Measurements from ENCODE around the gene CDH12. TPM values are rescaled to one million over a fixed set of nuclear protein-coding genes. Genes with fewer than 3 reads are reported as not detected.
A peak's percentile ranks its signal among the peaks of the same experiment; 100 is the strongest.
"Not testable (repeated sequence)": the region's sequence is repeated elsewhere in the genome, so short reads cannot be mapped to it uniquely, and the experiment has no call there.

CDH12 gene
- total and polyA plus RNA-seq, 9 donors, result 0.71 to 4.3 (median 1.1) TPM

DNA sequence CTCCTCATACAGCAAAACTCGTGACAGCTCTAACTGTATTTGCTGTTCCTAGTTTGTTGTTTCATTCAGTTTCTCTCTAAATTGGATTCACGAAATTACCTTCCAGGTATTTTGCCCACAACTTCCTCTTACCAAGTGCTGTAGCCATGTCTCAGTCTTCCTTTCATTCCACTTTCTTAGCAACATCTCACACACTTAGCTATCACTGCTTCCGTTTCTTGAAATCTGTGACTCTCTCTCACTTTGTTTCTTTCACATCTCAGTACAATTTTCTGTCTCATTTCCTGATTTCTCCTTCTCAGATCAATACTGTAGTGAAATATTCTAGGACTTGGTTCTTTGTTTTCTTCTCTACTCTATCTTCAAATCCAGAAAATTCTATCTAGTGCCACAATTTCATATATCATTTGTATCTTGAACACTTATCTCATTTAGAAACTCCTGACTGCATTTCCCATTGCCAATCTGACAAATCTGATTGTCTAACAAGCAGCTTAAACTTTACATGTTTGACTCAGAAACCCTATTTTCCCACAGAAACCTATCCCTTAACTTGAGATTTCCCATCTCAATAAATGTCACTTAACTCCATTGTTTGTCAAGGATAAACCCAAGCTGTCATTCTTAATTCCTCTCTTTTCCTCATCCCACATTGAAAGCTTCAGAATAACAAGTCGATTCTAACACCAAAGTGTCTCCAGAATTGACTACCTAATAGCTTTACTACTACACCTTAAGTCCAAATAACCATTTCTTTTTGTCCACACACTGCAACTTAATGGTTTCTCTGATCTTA, 303.1 kb downstream of the CDH12 start:
- Histone ChIP-seq H3K4me3 (ENCODE audit: low read length) (no peak overlapping the region), H3K27me3 (ENCODE audit: control insufficient read depth, insufficient read depth, low read length) (no peaks in the 10 kb centered on the region), H3K9me3 (replicated peaks; ENCODE audit: control insufficient read depth, low read depth, low read length) (no peaks in the 10 kb centered on the region), H3K4me1 (ENCODE audit: control insufficient read depth, insufficient read depth, low read length) (no peaks in the 10 kb centered on the region), H3K36me3 (ENCODE audit: control insufficient read depth, insufficient read depth, low read length) (no peaks in the 10 kb centered on the region), H3K27ac (ENCODE audit: low read length) (no peak overlapping the region)
- no peak for DNase-seq
- WGBS (ENCODE audit: insufficient coverage), result 78% methylated on average over 3 of the region's 4 CpGs

DNA sequence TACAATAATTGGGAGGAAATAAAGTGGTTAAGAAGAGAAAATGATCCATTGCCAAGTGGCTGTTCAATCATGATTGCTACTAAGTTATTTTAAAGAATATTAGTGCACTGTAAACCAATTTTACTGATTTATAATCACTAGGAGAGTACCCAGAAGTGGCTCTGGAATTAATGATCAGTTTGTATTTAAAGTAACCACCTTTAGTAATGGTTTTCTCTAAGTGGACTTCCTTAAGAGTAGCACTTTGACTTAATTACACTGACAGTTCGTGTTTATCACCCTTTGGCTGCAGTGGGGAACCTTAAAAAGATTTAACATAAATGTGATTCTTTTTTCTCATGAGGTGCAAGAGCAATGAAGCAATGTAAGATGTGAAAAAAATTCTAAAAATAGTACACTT, 310.8 kb downstream of the CDH12 start:
- H3K27me3 ChIP-seq (ENCODE audit: control insufficient read depth, insufficient read depth, low read length), result no peaks in the 10 kb centered on the region
- no peak for DNase-seq
- H3K36me3 ChIP-seq (ENCODE audit: control insufficient read depth, insufficient read depth, low read length), result no peaks in the 10 kb centered on the region
- WGBS (ENCODE audit: insufficient coverage), result no CpG with 5 or more reads among the region's 1 CpG
- H3K4me1 ChIP-seq (ENCODE audit: control insufficient read depth, insufficient read depth, low read length), result peaks cover 2% of the 10 kb centered on the region
- H3K27ac ChIP-seq (ENCODE audit: low read length), result no peak overlapping the region
- H3K4me3 ChIP-seq (ENCODE audit: low read length), result no peak overlapping the region
- peaks cover 2% of the 10 kb centered on the region for H3K9me3 ChIP-seq (replicated peaks; ENCODE audit: control insufficient read depth, low read depth, low read length)

DNA sequence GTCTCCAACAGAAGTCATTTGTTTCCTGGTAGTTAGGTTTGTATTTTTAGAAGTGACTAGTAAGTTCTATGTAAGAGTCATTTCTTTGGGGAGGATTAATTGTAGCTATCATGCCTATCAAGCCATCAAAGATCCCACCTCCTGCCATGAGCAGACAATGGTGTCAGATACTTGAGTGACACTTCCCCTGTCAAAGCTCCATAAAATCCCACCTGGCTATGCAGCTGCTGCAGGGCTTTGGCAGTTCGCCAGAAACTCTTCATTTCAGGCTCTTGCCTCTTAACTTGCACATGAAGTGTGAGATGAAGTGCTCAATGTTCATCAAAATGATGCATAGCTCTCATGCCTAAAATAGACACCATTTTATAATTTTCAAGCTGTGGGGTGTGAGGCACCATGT, 312.1 kb downstream of the CDH12 start:
- no peaks in the 10 kb centered on the region for H3K27me3 ChIP-seq (ENCODE audit: control insufficient read depth, insufficient read depth, low read length)
- WGBS (ENCODE audit: insufficient coverage), result no CpG with 5 or more reads among the region's 1 CpG
- H3K4me1 ChIP-seq (ENCODE audit: control insufficient read depth, insufficient read depth, low read length), result peaks cover 2% of the 10 kb centered on the region
- H3K9me3 ChIP-seq (replicated peaks; ENCODE audit: control insufficient read depth, low read depth, low read length), result peaks cover 2% of the 10 kb centered on the region
- no peak overlapping the region for H3K4me3 ChIP-seq (ENCODE audit: low read length)
- DNase-seq, result peak; percentile 65
- peak overlapping the region; percentile 24 for H3K27ac ChIP-seq (ENCODE audit: low read length)
- H3K36me3 ChIP-seq (ENCODE audit: control insufficient read depth, insufficient read depth, low read length), result no peaks in the 10 kb centered on the region

DNA sequence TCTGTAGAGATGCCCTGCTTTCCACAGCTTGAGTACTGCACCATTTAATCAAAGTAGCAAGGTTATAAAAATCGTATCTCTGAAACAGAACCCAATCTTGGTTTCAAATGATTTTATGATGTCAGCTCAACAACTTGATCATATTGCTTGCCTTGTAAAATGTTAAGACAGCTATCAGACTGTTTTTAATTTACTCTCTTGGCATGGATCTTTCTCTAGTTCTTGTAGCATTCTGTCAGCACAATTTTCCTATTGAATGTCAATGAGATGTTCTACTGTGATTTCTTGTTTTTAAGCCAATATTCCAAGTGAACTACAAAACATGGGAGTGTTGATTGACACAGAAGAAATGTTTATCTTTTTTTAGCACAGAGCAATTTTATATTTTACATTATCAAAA, 313.4 kb downstream of the CDH12 start:
- Histone ChIP-seq H3K36me3 (ENCODE audit: control insufficient read depth, insufficient read depth, low read length) (no peaks in the 10 kb centered on the region), H3K9me3 (replicated peaks; ENCODE audit: control insufficient read depth, low read depth, low read length) (peaks cover 2% of the 10 kb centered on the region), H3K27me3 (ENCODE audit: control insufficient read depth, insufficient read depth, low read length) (no peaks in the 10 kb centered on the region), H3K4me1 (ENCODE audit: control insufficient read depth, insufficient read depth, low read length) (peaks cover 2% of the 10 kb centered on the region), H3K4me3 (ENCODE audit: low read length) (no peak overlapping the region), H3K27ac (ENCODE audit: low read length) (no peak overlapping the region)
- DNase-seq, result no peak
- WGBS (ENCODE audit: insufficient coverage), result no CpG with 5 or more reads among the region's 1 CpG

DNA sequence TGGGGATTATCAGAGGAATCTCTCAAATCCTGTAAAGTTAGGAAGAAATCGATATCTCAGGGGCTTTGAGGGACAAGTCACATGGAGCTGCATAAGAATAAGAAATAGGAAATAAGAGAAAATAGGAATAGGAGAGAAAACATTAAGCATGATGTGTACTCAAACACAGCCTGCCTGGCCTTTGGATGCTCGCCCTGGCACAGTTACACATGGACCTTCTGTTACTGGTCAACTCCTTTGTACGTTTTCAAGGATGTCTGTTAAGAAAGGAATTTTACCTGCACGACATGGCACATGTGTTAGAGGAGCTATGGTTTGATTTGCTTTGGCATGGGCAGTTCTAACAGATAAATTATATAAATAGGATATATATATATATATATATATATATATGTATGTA, 321.2 kb downstream of the CDH12 start:
- Histone ChIP-seq H3K27ac (ENCODE audit: low read length) (no peak overlapping the region), H3K9me3 (replicated peaks; ENCODE audit: control insufficient read depth, low read depth, low read length) (no peaks in the 10 kb centered on the region), H3K4me3 (ENCODE audit: low read length) (no peak overlapping the region), H3K4me1 (ENCODE audit: control insufficient read depth, insufficient read depth, low read length) (no peaks in the 10 kb centered on the region), H3K27me3 (ENCODE audit: control insufficient read depth, insufficient read depth, low read length) (no peaks in the 10 kb centered on the region), H3K36me3 (ENCODE audit: control insufficient read depth, insufficient read depth, low read length) (no peaks in the 10 kb centered on the region)
- 40% methylated on average over 1 of the region's 4 CpGs for WGBS (ENCODE audit: insufficient coverage)
- no peak for DNase-seq

GRCh38 chr5:22521521-22521920, 331.6 kb downstream of the CDH12 start:
- Histone ChIP-seq H3K27me3 (ENCODE audit: control insufficient read depth, insufficient read depth, low read length) (no peaks in the 10 kb centered on the region), H3K27ac (ENCODE audit: low read length) (no peak overlapping the region), H3K9me3 (replicated peaks; ENCODE audit: control insufficient read depth, low read depth, low read length) (peaks cover 2% of the 10 kb centered on the region), H3K4me1 (ENCODE audit: control insufficient read depth, insufficient read depth, low read length) (no peaks in the 10 kb centered on the region), H3K36me3 (ENCODE audit: control insufficient read depth, insufficient read depth, low read length) (no peaks in the 10 kb centered on the region), H3K4me3 (ENCODE audit: low read length) (no peak overlapping the region)
- no CpG with 5 or more reads among the region's 3 CpGs for WGBS (ENCODE audit: insufficient coverage)
- DNase-seq, result no peak

GRCh38 chr5:22516497-22516896, 336.6 kb downstream of the CDH12 start:
- DNase-seq, result not testable (repeated sequence)
- WGBS (ENCODE audit: insufficient coverage), result 92% methylated on average over 2 of the region's 7 CpGs

DNA sequence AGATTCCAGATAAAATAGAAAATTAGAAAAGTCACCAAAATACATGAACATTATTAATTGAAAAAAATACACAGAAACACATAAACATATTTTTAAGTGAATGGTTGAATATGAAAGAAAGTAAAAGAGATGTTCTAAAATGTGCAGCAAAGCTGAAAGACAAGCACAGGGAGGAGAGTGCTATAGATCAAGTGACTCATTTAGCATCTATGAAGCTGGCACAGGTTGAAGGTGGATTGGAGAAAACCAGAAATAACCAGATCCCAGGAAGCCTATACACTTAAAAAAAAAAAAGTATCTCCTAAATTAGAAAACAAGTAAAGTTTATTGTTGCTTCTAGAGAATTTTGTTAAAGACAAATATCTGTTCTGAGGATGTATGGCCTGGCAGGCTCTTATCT, 338.9 kb downstream of the CDH12 start:
- Histone ChIP-seq H3K36me3 (ENCODE audit: control insufficient read depth, insufficient read depth, low read length) (no peaks in the 10 kb centered on the region), H3K4me3 (ENCODE audit: low read length) (no peak overlapping the region), H3K27ac (ENCODE audit: low read length) (no peak overlapping the region), H3K4me1 (ENCODE audit: control insufficient read depth, insufficient read depth, low read length) (no peaks in the 10 kb centered on the region), H3K27me3 (ENCODE audit: control insufficient read depth, insufficient read depth, low read length) (no peaks in the 10 kb centered on the region), H3K9me3 (replicated peaks; ENCODE audit: control insufficient read depth, low read depth, low read length) (no peaks in the 10 kb centered on the region)
- no peak for DNase-seq

More at GRCh38 chr5:22516497-22516896, 336.6 kb downstream of the CDH12 start:
- not testable (repeated sequence) for H3K4me3 ChIP-seq (ENCODE audit: low read length); H3K4me1 ChIP-seq (ENCODE audit: control insufficient read depth, insufficient read depth, low read length); H3K27me3 ChIP-seq (ENCODE audit: control insufficient read depth, insufficient read depth, low read length); H3K9me3 ChIP-seq (replicated peaks; ENCODE audit: control insufficient read depth, low read depth, low read length); H3K27ac ChIP-seq (ENCODE audit: low read length); H3K36me3 ChIP-seq (ENCODE audit: control insufficient read depth, insufficient read depth, low read length)

DNA sequence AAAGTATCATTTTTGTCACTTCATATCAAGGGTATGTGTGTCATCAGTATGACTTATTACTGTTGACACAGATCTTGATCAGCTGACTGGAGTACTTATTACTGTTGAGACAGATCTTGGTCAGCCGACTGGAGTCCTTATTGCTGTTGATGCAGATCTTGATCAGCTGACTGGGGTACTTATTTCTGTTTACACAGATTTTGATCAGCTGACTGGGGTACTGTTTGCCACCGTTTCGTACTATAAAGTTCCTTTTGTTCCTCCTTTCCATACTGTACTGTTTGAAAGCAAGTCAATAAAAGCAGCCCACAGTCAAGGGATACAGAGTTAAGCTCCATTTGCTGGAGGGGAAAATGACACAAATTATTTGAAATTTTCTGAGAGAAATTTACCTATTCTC, 347.3 kb downstream of the CDH12 start:
- Histone ChIP-seq H3K36me3 (ENCODE audit: control insufficient read depth, insufficient read depth, low read length) (no peaks in the 10 kb centered on the region), H3K4me1 (ENCODE audit: control insufficient read depth, insufficient read depth, low read length) (no peaks in the 10 kb centered on the region), H3K9me3 (replicated peaks; ENCODE audit: control insufficient read depth, low read depth, low read length) (no peaks in the 10 kb centered on the region), H3K27me3 (ENCODE audit: control insufficient read depth, insufficient read depth, low read length) (no peaks in the 10 kb centered on the region), H3K4me3 (ENCODE audit: low read length) (no peak overlapping the region), H3K27ac (ENCODE audit: low read length) (no peak overlapping the region)
- DNase-seq, result no peak
- 0% methylated on average over 1 of the region's 3 CpGs for WGBS (ENCODE audit: insufficient coverage)

- no peak overlapping the region for H3K27ac ChIP-seq (ENCODE audit: low read length)
- whole genome bisulfite sequencing (ENCODE audit: insufficient coverage), result no CpG with 5 or more reads among the region's 3 CpGs
- no peaks in the 10 kb centered on the region for H3K27me3 ChIP-seq (ENCODE audit: control insufficient read depth, insufficient read depth, low read length)
- no peaks in the 10 kb centered on the region for H3K9me3 ChIP-seq (replicated peaks; ENCODE audit: control insufficient read depth, low read depth, low read length)
- no peaks in the 10 kb centered on the region for H3K4me1 ChIP-seq (ENCODE audit: control insufficient read depth, insufficient read depth, low read length)
- no peak for DNase-seq
- H3K4me3 ChIP-seq (ENCODE audit: low read length), result no peak overlapping the region
- no peaks in the 10 kb centered on the region for H3K36me3 ChIP-seq (ENCODE audit: control insufficient read depth, insufficient read depth, low read length)
These were observed 348.7 kb downstream of the CDH12 start for GRCh38 chr5:22504411-22504810.

DNA sequence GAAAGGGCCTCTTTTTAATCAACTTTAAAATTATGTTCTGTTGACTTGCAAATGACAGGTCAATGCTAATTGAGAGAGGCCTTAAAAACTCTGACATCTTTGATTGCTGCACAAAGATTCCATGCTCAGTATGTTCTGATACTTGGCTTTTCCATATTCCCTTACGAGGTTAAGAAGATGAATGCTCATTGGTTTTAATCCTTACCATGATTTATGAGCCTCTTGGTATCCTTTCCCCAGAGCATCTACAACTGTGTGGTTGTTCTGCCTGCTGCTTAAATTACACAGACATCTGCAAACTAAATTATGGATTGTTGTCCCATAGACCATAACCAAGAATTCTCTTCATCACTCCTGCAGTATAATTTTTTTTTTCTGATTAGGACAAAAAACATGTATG, 352.6 kb downstream of the CDH12 start:
- H3K4me1 ChIP-seq (ENCODE audit: control insufficient read depth, insufficient read depth, low read length), result no peaks in the 10 kb centered on the region
- H3K27ac ChIP-seq (ENCODE audit: low read length), result no peak overlapping the region
- no peaks in the 10 kb centered on the region for H3K27me3 ChIP-seq (ENCODE audit: control insufficient read depth, insufficient read depth, low read length)
- H3K36me3 ChIP-seq (ENCODE audit: control insufficient read depth, insufficient read depth, low read length), result no peaks in the 10 kb centered on the region
- no peaks in the 10 kb centered on the region for H3K9me3 ChIP-seq (replicated peaks; ENCODE audit: control insufficient read depth, low read depth, low read length)
- WGBS (ENCODE audit: insufficient coverage), result no CpG with 5 or more reads among the region's 1 CpG
- no peak for DNase-seq
- H3K4me3 ChIP-seq (ENCODE audit: low read length), result no peak overlapping the region
